Astrocyte (in vitro differentiated cells and primary cell): ENCODE measurements around the gene NRG2. TPM values are rescaled to one million over a fixed set of nuclear protein-coding genes. Genes with fewer than 3 reads are reported as not detected.

Experiments used
- DNase-seq: peaks from one replicate; pipeline ENCODE4 v3.0.0-alpha.2; 2010; ENCODE audit warnings: low read depth
- FAIRE-seq: peaks from 2 replicates; lab custom pipeline; 2011; peaks lifted over from hg19 to GRCh38; lab: Jason Lieb, UNC
- H2AFZ ChIP-seq: 2 replicates; pipeline ENCODE4 v1.6.0; 2012; ENCODE audit warnings: low read depth, low read length, inconsistent platforms
- H3K27ac ChIP-seq: 2 replicates; pipeline ENCODE4 v1.5.1; 2011; ENCODE audit warnings: low read depth, low read length, inconsistent platforms
- H3K27me3 ChIP-seq: 2 replicates; pipeline ENCODE4 v1.6.0; 2011; ENCODE audit warnings: low read length, inconsistent platforms; ENCODE audit not compliant: insufficient read depth
- H3K36me3 ChIP-seq: 2 replicates; pipeline ENCODE4 v1.5.1; 2011; ENCODE audit warnings: low read length, inconsistent platforms; ENCODE audit not compliant: insufficient read depth
- H3K4me1 ChIP-seq: 2 replicates; pipeline ENCODE4 v1.5.1; 2011; ENCODE audit warnings: low read length, inconsistent platforms; ENCODE audit not compliant: insufficient read depth
- H3K4me2 ChIP-seq: 2 replicates; pipeline ENCODE4 v1.6.0; 2012; ENCODE audit warnings: low read length, inconsistent platforms
- H3K4me3 ChIP-seq: 2 replicates; pipeline ENCODE4 v1.5.1; 2011; ENCODE audit warnings: low read depth, mild to moderate bottlenecking, low read length, inconsistent platforms; ENCODE audit not compliant: insufficient read depth
- H3K79me2 ChIP-seq: 2 replicates; pipeline ENCODE4 v1.6.0; 2012; ENCODE audit warnings: mild to moderate bottlenecking, low read length, inconsistent platforms; ENCODE audit not compliant: insufficient read depth
- H3K9ac ChIP-seq: 2 replicates; pipeline ENCODE4 v1.6.0; 2012; ENCODE audit warnings: mild to moderate bottlenecking, low read length, inconsistent platforms
- H3K9me3 ChIP-seq: 2 replicates; pipeline ENCODE4 v1.5.1; 2012; ENCODE audit warnings: low read depth, mild to moderate bottlenecking, low read length, inconsistent platforms; ENCODE audit not compliant: insufficient read depth
- H4K20me1 ChIP-seq: 2 replicates; pipeline ENCODE4 v1.6.0; 2012; ENCODE audit warnings: low read length, inconsistent platforms; ENCODE audit not compliant: insufficient read depth
- H3K27ac Mint-ChIP-seq: one replicate; pipeline ENCODE4 v1.8.0; 2021; ENCODE audit warnings: mild to moderate bottlenecking, mixed read lengths; ENCODE audit not compliant: unreplicated experiment
- H3K27me3 Mint-ChIP-seq: one replicate; pipeline ENCODE4 v1.8.0; 2021; ENCODE audit warnings: low read depth, mixed read lengths; ENCODE audit not compliant: unreplicated experiment
- H3K36me3 Mint-ChIP-seq: one replicate; pipeline ENCODE4 v1.8.0; 2021; ENCODE audit warnings: low read depth, mixed read lengths; ENCODE audit not compliant: unreplicated experiment
- H3K4me1 Mint-ChIP-seq: one replicate; pipeline ENCODE4 v1.8.0; 2021; ENCODE audit warnings: low read depth, mixed read lengths; ENCODE audit not compliant: unreplicated experiment
- H3K4me3 Mint-ChIP-seq: one replicate; pipeline ENCODE4 v1.8.0; 2021; ENCODE audit warnings: mild to moderate bottlenecking, moderate library complexity, mixed read lengths; ENCODE audit not compliant: unreplicated experiment
- H3K9me3 Mint-ChIP-seq: one replicate; pipeline ENCODE4 v1.8.0; 2021; ENCODE audit warnings: mild to moderate bottlenecking, mixed read lengths; ENCODE audit not compliant: unreplicated experiment
- EZH2 ChIP-seq: IDR thresholded peaks from 2 replicates; pipeline ENCODE4 v1.6.1; 2012; ENCODE audit warnings: mild to moderate bottlenecking, low read length, inconsistent platforms; ENCODE audit not compliant: insufficient read depth
- total RNA-seq: library from RNA; stranded (reverse); gene quantifications from 2 replicates; pipeline ENCODE4 v1.2.1, GENCODE V29; 2021
- TF ChIP-seq, protein P1 (sequence below): IDR thresholded peaks from 2 replicates; pipeline ENCODE4 v1.5.1; 2011; ENCODE audit warnings: low read depth, mild to moderate bottlenecking, inconsistent platforms, low read length, moderate library complexity; ENCODE audit not compliant: insufficient read depth

The NRG2 gene
- total RNA-seq, 1 donor from 2014 or later: 0.54 TPM

DNA sequence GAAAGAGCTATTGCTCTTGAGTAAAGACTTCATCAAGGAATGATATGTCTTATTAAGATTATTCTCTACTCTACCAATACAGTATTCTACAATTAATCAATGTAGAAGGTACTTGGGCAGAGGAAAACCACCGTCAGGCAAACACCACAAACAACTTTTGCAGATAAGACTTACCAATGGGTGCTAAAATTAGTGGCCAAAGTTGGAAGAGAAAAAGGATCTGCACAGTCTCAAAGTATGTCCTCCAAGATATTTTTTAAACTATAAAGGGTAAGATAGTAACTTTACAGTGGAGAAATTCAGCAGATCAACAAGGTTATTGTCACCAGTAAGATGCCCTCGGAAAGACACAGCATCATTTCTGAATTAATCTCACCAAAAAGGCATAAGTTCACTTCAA is 38.9 kb downstream of the NRG2 start:
- Histone ChIP-seq H3K27ac (no peak overlapping the region), H2AFZ (no peak overlapping the region), H3K9me3 (no peaks in the 10 kb centered on the region), H3K9ac (no peak overlapping the region), H4K20me1 (no peaks in the 10 kb centered on the region), H3K4me1 (no peaks in the 10 kb centered on the region), H3K4me2 (no peak overlapping the region), H3K79me2 (no peaks in the 10 kb centered on the region), H3K4me3 (no peak overlapping the region), H3K36me3 (no peaks in the 10 kb centered on the region), H3K27me3 (peaks cover 67% of the 10 kb centered on the region)
- DNase-seq: no peak
- TF ChIP-seq, protein P1, sequence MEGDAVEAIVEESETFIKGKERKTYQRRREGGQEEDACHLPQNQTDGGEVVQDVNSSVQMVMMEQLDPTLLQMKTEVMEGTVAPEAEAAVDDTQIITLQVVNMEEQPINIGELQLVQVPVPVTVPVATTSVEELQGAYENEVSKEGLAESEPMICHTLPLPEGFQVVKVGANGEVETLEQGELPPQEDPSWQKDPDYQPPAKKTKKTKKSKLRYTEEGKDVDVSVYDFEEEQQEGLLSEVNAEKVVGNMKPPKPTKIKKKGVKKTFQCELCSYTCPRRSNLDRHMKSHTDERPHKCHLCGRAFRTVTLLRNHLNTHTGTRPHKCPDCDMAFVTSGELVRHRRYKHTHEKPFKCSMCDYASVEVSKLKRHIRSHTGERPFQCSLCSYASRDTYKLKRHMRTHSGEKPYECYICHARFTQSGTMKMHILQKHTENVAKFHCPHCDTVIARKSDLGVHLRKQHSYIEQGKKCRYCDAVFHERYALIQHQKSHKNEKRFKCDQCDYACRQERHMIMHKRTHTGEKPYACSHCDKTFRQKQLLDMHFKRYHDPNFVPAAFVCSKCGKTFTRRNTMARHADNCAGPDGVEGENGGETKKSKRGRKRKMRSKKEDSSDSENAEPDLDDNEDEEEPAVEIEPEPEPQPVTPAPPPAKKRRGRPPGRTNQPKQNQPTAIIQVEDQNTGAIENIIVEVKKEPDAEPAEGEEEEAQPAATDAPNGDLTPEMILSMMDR: no peak
- no peak for TF ChIP-seq EZH2
- Mint-ChIP-seq H3K36me3 (no peaks in the 10 kb centered on the region), H3K4me1 (peaks cover 1% of the 10 kb centered on the region), H3K9me3 (peaks cover 5% of the 10 kb centered on the region), H3K27me3 (peaks cover 66% of the 10 kb centered on the region), H3K27ac (no peak overlapping the region), H3K4me3 (no peak overlapping the region)
- no peak for FAIRE-seq

DNA sequence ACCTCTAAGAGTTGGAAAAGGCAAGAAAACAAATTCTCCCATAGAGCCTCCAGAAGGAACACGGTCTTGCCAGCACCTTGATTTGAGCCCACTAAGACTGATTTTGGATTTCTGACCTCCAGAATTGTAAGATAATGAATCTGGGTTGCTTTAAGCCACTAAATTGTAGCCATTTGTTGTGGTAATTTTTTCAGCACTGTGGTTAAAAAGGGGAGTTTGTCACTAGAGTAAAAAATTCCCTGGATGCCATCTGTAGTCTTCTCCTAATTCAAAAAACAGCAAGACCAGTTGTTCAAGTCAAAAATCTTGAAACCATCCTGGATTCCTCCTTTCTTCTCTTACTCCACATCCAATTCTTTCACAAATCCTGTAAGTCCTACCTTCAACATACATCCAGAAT is 39.6 kb downstream of the NRG2 start:
- Histone ChIP-seq H3K27me3 (peaks cover 66% of the 10 kb centered on the region), H2AFZ (no peak overlapping the region), H3K36me3 (no peaks in the 10 kb centered on the region), H3K9me3 (no peaks in the 10 kb centered on the region), H4K20me1 (no peaks in the 10 kb centered on the region), H3K4me3 (no peak overlapping the region), H3K4me2 (no peak overlapping the region), H3K27ac (no peak overlapping the region), H3K79me2 (no peaks in the 10 kb centered on the region), H3K4me1 (no peaks in the 10 kb centered on the region), H3K9ac (no peak overlapping the region)
- Mint-ChIP-seq H3K4me1 (peaks cover 1% of the 10 kb centered on the region), H3K4me3 (no peak overlapping the region), H3K27me3 (peaks cover 66% of the 10 kb centered on the region), H3K27ac (no peak overlapping the region), H3K36me3 (no peaks in the 10 kb centered on the region), H3K9me3 (peaks cover 5% of the 10 kb centered on the region)
- DNase-seq (no peak), FAIRE-seq (no peak)
- no peak for TF ChIP-seq EZH2
- TF ChIP-seq, protein P1: no peak

DNA sequence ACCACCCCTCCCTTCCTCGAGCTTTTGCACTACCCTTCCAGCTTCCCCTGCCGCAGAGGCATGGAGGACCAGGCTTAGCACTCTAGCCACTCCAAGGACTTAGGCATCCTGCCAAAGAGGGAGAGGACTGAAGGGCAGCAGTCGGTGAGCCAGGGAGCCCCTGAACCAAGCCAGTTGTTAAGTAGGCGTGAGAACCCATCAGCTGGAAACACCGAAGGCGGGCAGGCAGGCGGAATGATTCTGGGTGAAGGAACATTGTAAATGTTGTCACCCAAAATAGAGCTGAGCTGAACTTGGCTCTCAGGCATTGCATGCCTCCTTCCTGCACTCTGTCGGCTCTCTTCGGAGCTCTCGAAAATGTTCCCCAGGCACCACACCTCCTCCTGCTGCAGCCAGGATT is 42.8 kb downstream of the NRG2 start:
- Histone ChIP-seq H3K4me1 (no peaks in the 10 kb centered on the region), H3K9ac (no peak overlapping the region), H3K4me2 (no peak overlapping the region), H3K27me3 (peaks cover 36% of the 10 kb centered on the region), H2AFZ (no peak overlapping the region), H3K79me2 (no peaks in the 10 kb centered on the region), H3K36me3 (no peaks in the 10 kb centered on the region), H4K20me1 (no peaks in the 10 kb centered on the region), H3K27ac (no peak overlapping the region), H3K4me3 (no peak overlapping the region), H3K9me3 (no peaks in the 10 kb centered on the region)
- H3K4me3 Mint-ChIP-seq: no peak overlapping the region
- FAIRE-seq (no peak), DNase-seq (no peak)
- peaks cover 4% of the 10 kb centered on the region for H3K4me1 Mint-ChIP-seq
- H3K27ac Mint-ChIP-seq: no peak overlapping the region
- H3K36me3 Mint-ChIP-seq: no peaks in the 10 kb centered on the region
- peaks cover 49% of the 10 kb centered on the region for H3K27me3 Mint-ChIP-seq
- no peak for TF ChIP-seq EZH2
- TF ChIP-seq, protein P1: no peak
- H3K9me3 Mint-ChIP-seq: no peaks in the 10 kb centered on the region
